HepG2 (cell line): Measurements from ENCODE around the gene VPS25. TPM values are rescaled to one million over a fixed set of nuclear protein-coding genes. Genes with fewer than 3 reads are reported as not detected.

Source experiments
- ATF7 ChIP-seq, 2 experiments: fragments of 450-650 bp in 1 of 2; sonication (generic) in 1 of 2; formaldehyde crosslinking in 1 of 2; IDR thresholded peaks; 2 replicates each; pipeline versions ENCODE4 v1.4.0 to v1.6.1; 2016 to 2020; ENCODE audit warnings: antibody characterized with exemption in 1 of 2, mild to moderate bottlenecking in 1 of 2, missing genetic modification reagents in 1 of 2
- CEBPZ ChIP-seq: IDR thresholded peaks from 2 replicates; pipeline ENCODE4 v1.6.1; 2012; ENCODE audit warnings: low read length, improper control_type of control experiment
- LRRFIP1 ChIP-seq: sonication (generic); formaldehyde crosslinking; conservative IDR thresholded peaks from 2 replicates; pipeline ENCODE4 v1.4.0; 2020; ENCODE audit warnings: missing genetic modification reagents
- RFX1 ChIP-seq: fragments of 450-650 bp; IDR thresholded peaks from 2 replicates; pipeline ENCODE4 v1.6.1; 2017
- TCF12 ChIP-seq, 2 experiments: fragments of 450-650 bp in 1 of 2; sonication (generic) in 1 of 2; formaldehyde crosslinking in 1 of 2; IDR thresholded peaks; 2 replicates each; pipeline versions ENCODE4 v1.6.1 to v1.8.0; 2017 to 2022; ENCODE audit warnings: antibody characterized with exemption in 1 of 2, mild to moderate bottlenecking in 1 of 2, missing genetic modification reagents in 1 of 2, moderate library complexity in 1 of 2
- TFE3 ChIP-seq: IDR thresholded peaks from 2 replicates; pipeline ENCODE4 v1.6.1; 2016
- TMF1 ChIP-seq: sonication (generic); formaldehyde crosslinking; IDR thresholded peaks from 2 replicates; pipeline ENCODE4 v1.8.1; 2022; ENCODE audit warnings: low read depth, missing genetic modification reagents
- ZBTB1 ChIP-seq: sonication (generic); formaldehyde crosslinking; IDR thresholded peaks from 2 replicates; pipeline ENCODE4 v1.4.0; 2020; ENCODE audit warnings: missing genetic modification reagents, borderline replicate concordance
- ZBTB20 ChIP-seq: sonication (generic); formaldehyde crosslinking; IDR thresholded peaks from 2 replicates; pipeline ENCODE4 v1.8.1; 2023; ENCODE audit warnings: missing genetic modification reagents, low read depth, mild to moderate bottlenecking, borderline replicate concordance
- ZFP37 ChIP-seq: sonication (generic); formaldehyde crosslinking; IDR thresholded peaks from 2 replicates; pipeline ENCODE4 v1.4.0; 2020; ENCODE audit warnings: missing genetic modification reagents, borderline replicate concordance
- ZHX1 ChIP-seq: sonication (generic); formaldehyde crosslinking; IDR thresholded peaks from 2 replicates; pipeline ENCODE4 v1.8.1; 2022; ENCODE audit warnings: low read depth, mild to moderate bottlenecking, missing genetic modification reagents
- ZIK1 ChIP-seq: sonication (generic); formaldehyde crosslinking; IDR thresholded peaks from 2 replicates; pipeline ENCODE4 v1.5.0; 2020; ENCODE audit warnings: mild to moderate bottlenecking, low read depth, missing genetic modification reagents, borderline replicate concordance
- ZNF253 ChIP-seq: sonication (generic); formaldehyde crosslinking; IDR thresholded peaks from 2 replicates; pipeline ENCODE4 v1.8.0; 2022; ENCODE audit warnings: mild to moderate bottlenecking, missing genetic modification reagents, borderline replicate concordance
- ZNF292 ChIP-seq: sonication (generic); formaldehyde crosslinking; IDR thresholded peaks from 2 replicates; pipeline ENCODE4 v1.8.1; 2022; ENCODE audit warnings: mild to moderate bottlenecking, low read depth, missing genetic modification reagents, borderline replicate concordance
- ZNF30 ChIP-seq: sonication (generic); formaldehyde crosslinking; IDR thresholded peaks from 2 replicates; pipeline ENCODE4 v1.5.0; 2020; ENCODE audit warnings: mild to moderate bottlenecking, missing genetic modification reagents
- ZNF761 ChIP-seq: sonication (generic); formaldehyde crosslinking; conservative IDR thresholded peaks from 2 replicates; pipeline ENCODE4 v1.4.0; 2020; ENCODE audit warnings: mild to moderate bottlenecking, missing genetic modification reagents
- polyA plus RNA-seq, 8 experiments: library from polyadenylated mRNA; depleted of rRNA in 3 of 8; stranded (reverse) in 7 of 8; unstranded in 1 of 8; fragments of >200 nt; fragmentation: Illumina TruSeq in 4 of 8; extraction: Trizol in 4 of 8; gene quantifications; 2 replicates each; pipeline versions ENCODE4 v1.2.1 to v1.2.3, GENCODE V29; 2011 to 2016; ENCODE audit warnings: low read depth in 4 of 8, missing spikeins in 1 of 8, mixed read lengths in 1 of 8; ENCODE audit not compliant: insufficient read depth in 1 of 8
- total RNA-seq, 5 experiments: library from RNA; depleted of rRNA; stranded (reverse); fragments of >200 nt; fragmentation: Illumina TruSeq; extraction: Trizol; gene quantifications; 2 replicates each; pipeline ENCODE4 v1.2.3, GENCODE V29; 2016; ENCODE audit warnings: low read depth in 1 of 5

Gene VPS25
- total and polyA plus RNA-seq, 2 of the 13 experiments (the other 11 are each of a cell fraction or from before 2014, with no cell fraction given) = 161 to 249 TPM

- TF ChIP-seq CEBPZ (no peak), LRRFIP1 (no peak), ZNF761 (CRISPR knock-in tag) (no peak; the same call in 1 of the 2 replicates), ZNF253 (CRISPR knock-in tag) (no peak), ZNF30 (CRISPR knock-in tag) (no peak), ATF7 (IDR thresholded peaks at IDR 0.05) (no peak), ATF7 (CRISPR knock-in tag; IDR thresholded peaks at IDR 0.05) (peak; percentile 67; the same call in 1 of the 2 replicates), TCF12 (IDR thresholded peaks at IDR 0.05) (no peak), TCF12 (CRISPR knock-in tag; IDR thresholded peaks at IDR 0.05) (peak; percentile 92), ZNF292 (no peak; the same call in 1 of the 2 replicates), ZBTB20 (peak; percentile 57; the same call in 1 of the 2 replicates), TMF1 (CRISPR knock-in tag) (peak; percentile 45; the same call in 1 of the 2 replicates), TFE3 (peak; percentile 78), ZFP37 (CRISPR knock-in tag) (no peak), ZBTB1 (CRISPR knock-in tag) (no peak; the same call in 1 of the 2 replicates), ZHX1 (CRISPR knock-in tag) (peak; percentile 22; the same call in 1 of the 2 replicates), RFX1 (no peak), ZIK1 (no peak)
Observed at GRCh38 chr17:42779936-42780850, 6.9 kb downstream of the VPS25 start, which contains the start of gene WNK4 (continued).
